NCI-H2227 (cell line): ENCODE data around the gene CREBBP.
"Not testable (repeated sequence)": the region's sequence is repeated elsewhere in the genome, so short reads cannot be mapped to it uniquely, and the experiment has no call there.

Experiments used
- DNase-seq: peaks from one replicate; lab custom pipeline; 2025; ENCODE audit not compliant: unreplicated experiment; lab: John Stamatoyannopoulos, UW

CREBBP gene

GRCh38 chr16:3880623-3881498 is at the start of gene CREBBP:
Gene CREBBP, minus strand, starts transcription at chr16:3880713. Its CDS starts 797 bp downstream, at chr16:3879916.
- DNase-seq: peak; percentile 95

GRCh38 chr16:3927147-3927546 is 46.6 kb upstream of the CREBBP start:
- not testable (repeated sequence) for DNase-seq

- DNase-seq: no peak
These were observed 44.2 kb upstream of the CREBBP start for GRCh38 chr16:3924763-3925162.

- DNase-seq: no peak
These were observed 41.7 kb upstream of the CREBBP start for GRCh38 chr16:3922241-3922640.

- DNase-seq: no peak
These were observed 39.7 kb upstream of the CREBBP start for GRCh38 chr16:3920206-3920605.

GRCh38 chr16:3919413-3919812 is 38.9 kb upstream of the CREBBP start:
- no peak for DNase-seq

- DNase-seq: no peak
These were observed 35.1 kb upstream of the CREBBP start for GRCh38 chr16:3915426-3916260.

- DNase-seq: no peak
These were observed 32.4 kb upstream of the CREBBP start for GRCh38 chr16:3912897-3913296.

- no peak for DNase-seq
These were observed 31.9 kb upstream of the CREBBP start for GRCh38 chr16:3912373-3912772.

GRCh38 chr16:3911741-3912140 is 31.2 kb upstream of the CREBBP start:
- DNase-seq: not testable (repeated sequence)

- peak; percentile 65 for DNase-seq
These were observed 29.5 kb upstream of the CREBBP start for GRCh38 chr16:3909791-3910583.

- no peak for DNase-seq
These were observed 28.5 kb upstream of the CREBBP start for GRCh38 chr16:3908951-3909437.

GRCh38 chr16:3907586-3907985 is 27.1 kb upstream of the CREBBP start:
- no peak for DNase-seq

GRCh38 chr16:3906363-3906762 is 25.9 kb upstream of the CREBBP start:
- DNase-seq: no peak

- no peak for DNase-seq
These were observed 24.4 kb upstream of the CREBBP start for GRCh38 chr16:3904875-3905274.

- no peak for DNase-seq
These were observed 9.6 kb upstream of the CREBBP start for GRCh38 chr16:3890091-3890490.

GRCh38 chr16:3889059-3889458 is 8.5 kb upstream of the CREBBP start:
- DNase-seq: no peak

GRCh38 chr16:3885999-3886398 is 5.5 kb upstream of the CREBBP start:
- DNase-seq: not testable (repeated sequence)

GRCh38 chr16:3884398-3884797 is 3.9 kb upstream of the CREBBP start:
- DNase-seq: no peak

- DNase-seq: no peak
These were observed 2.0 kb upstream of the CREBBP start for GRCh38 chr16:3882531-3882930.

- DNase-seq: no peak
These were observed 1.0 kb upstream of the CREBBP start for GRCh38 chr16:3881499-3881990.
